ENCODE data around the gene MRPL24. TPM values are rescaled to one million over a fixed set of nuclear protein-coding genes. Genes with fewer than 3 reads are reported as not detected.

The MRPL24 gene
- total and polyA plus RNA-seq, 2 of the 8 experiments (the other 6 are each of a cell fraction or from before 2014, with no cell fraction given): 29.7 to 35.2 TPM

DNA sequence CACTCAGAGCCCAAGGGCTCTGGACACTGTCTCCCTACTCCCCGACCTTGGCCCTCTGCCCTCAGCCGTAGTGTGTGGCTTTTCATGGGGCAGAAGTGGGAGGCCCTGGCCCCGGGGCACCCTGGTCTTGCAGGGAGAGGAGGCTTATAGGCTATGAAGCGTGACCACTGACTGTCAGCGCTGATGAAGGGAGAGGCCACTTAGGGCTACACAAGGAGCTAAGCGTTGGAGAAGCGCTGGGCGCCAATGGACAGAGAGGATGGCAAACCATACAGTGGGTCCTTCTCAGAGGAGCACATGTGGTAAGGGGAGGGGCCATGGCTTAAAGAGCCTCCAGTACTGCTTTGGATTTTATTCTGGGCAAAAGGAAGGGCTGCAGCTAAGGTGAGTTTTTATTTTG lies 43.4 kb downstream of the MRPL24 start:
- no peak overlapping the region for H3K56ac ChIP-seq (replicated peaks; ENCODE audit: insufficient read length, low read depth, low read length)
- H2BK20ac ChIP-seq (ENCODE audit: low read length): no peak overlapping the region
- H3K4me2 ChIP-seq (ENCODE audit: insufficient read depth in 1 of 2, low read depth in 2 of 2, low read length in 2 of 2): no peak overlapping the region
- FAIRE-seq (no peak), DNase-seq (ENCODE audit: low read depth in 1 of 2, low spot score in 2 of 2) (no peak)
- no peak overlapping the region for H3K23ac ChIP-seq (ENCODE audit: insufficient read length)
- H2AFZ ChIP-seq (ENCODE audit: low read length): no peak overlapping the region
- WGBS, 2 experiments (ENCODE audit: extremely low coverage in 1 of 2, insufficient coverage in 1 of 2, insufficient read length in 1 of 2, insufficient replicate concordance in 2 of 2, low coverage in 1 of 2, low lambda C conversion rate in 2 of 2, missing lambda C conversion rate in 1 of 2): 95% methylated on average over 8 of the region's 8 CpGs; no CpG with 5 or more reads in 1 of the 2 experiments
- no peak overlapping the region for H2AK5ac ChIP-seq (ENCODE audit: low read depth, low read length)
- H3K4me3 ChIP-seq (ENCODE audit: extremely low read depth in 1 of 4, insufficient read depth in 2 of 4, low read depth in 3 of 4, low read length in 4 of 4): no peak overlapping the region
- H3K18ac ChIP-seq (ENCODE audit: extremely low read depth, low read length): no peak overlapping the region
- H4K5ac ChIP-seq (ENCODE audit: insufficient read length, low read depth, low read length): no peak overlapping the region
- peaks cover 13 to 17% (median 14%) of the 10 kb centered on the region in 4 experiments for H3K4me1 ChIP-seq (replicated peaks in 1 of 4; ENCODE audit: control insufficient read depth in 3 of 4, insufficient read depth in 4 of 4, low read length in 3 of 4)
- no peaks in the 10 kb centered on the region for H3K9me3 ChIP-seq (ENCODE audit: insufficient read depth in 2 of 2, low read depth in 1 of 2, low read length in 1 of 2)
- no peak overlapping the region for H2BK12ac ChIP-seq (ENCODE audit: low read depth, low read length)
- peaks cover 4% of the 10 kb centered on the region; the same call in 1 of the 2 replicates for H3K23me2 ChIP-seq (ENCODE audit: low read depth, low read length)
- H2BK15ac ChIP-seq (ENCODE audit: low read length): no peak overlapping the region
- peaks cover 2 to 3% of the 10 kb centered on the region in 2 experiments for H4K20me1 ChIP-seq (replicated peaks in 1 of 2; ENCODE audit: control insufficient read depth in 1 of 2, insufficient read depth in 2 of 2, low read length in 2 of 2)
- no peaks in the 10 kb centered on the region for H3K27me3 ChIP-seq (replicated peaks in 1 of 4; ENCODE audit: control insufficient read depth in 3 of 4, extremely low read depth in 1 of 4, insufficient read depth in 3 of 4, low read length in 3 of 4)
- peaks cover 14 to 40% (median 26%) of the 10 kb centered on the region in 4 experiments for H3K36me3 ChIP-seq (ENCODE audit: control insufficient read depth in 2 of 4, insufficient read depth in 4 of 4, low read length in 3 of 4)
- ChIA-PET CTCF (ENCODE audit: partially characterized antibody) (interaction anchor here (0.9 to 66.0 kb wide), 4 partner anchors 8 to 211 kb away, joined by 3 to 4284 read pairs (median 2144); partner anchors contain the start of genes CRABP2, ISG20L2, METTL25B and NES), POLR2A (ENCODE audit: partially characterized antibody) (interaction anchor here (0.9 to 13.9 kb wide), 2 partner anchors 11 to 21 kb away, joined by 3 to 530 read pairs; partner anchors contain the start of gene CRABP2)
- no peak overlapping the region for H4K8ac ChIP-seq (ENCODE audit: extremely low read depth, insufficient read depth, low read length)
- no peaks in the 10 kb centered on the region for H3K79me2 ChIP-seq (ENCODE audit: control insufficient read depth in 1 of 2, insufficient read depth in 2 of 2, low read length in 2 of 2)
- no peak overlapping the region for H3K27ac ChIP-seq (ENCODE audit: low read depth, low read length)
- H4K91ac ChIP-seq (replicated peaks; ENCODE audit: insufficient read length, low read length): no peak overlapping the region
- H3K79me1 ChIP-seq (ENCODE audit: low read depth, low read length): peaks cover 4% of the 10 kb centered on the region; the same call in 1 of the 2 replicates
- no peak overlapping the region for H3K14ac ChIP-seq (ENCODE audit: insufficient read length)
- no peak overlapping the region for H3K4ac ChIP-seq (replicated peaks; ENCODE audit: insufficient read length, low read depth, low read length)
- H2BK5ac ChIP-seq (ENCODE audit: low read depth, low read length): no peak overlapping the region
- no peak overlapping the region for H3K9ac ChIP-seq (replicated peaks in 1 of 4; ENCODE audit: extremely low read depth in 1 of 4, low read depth in 3 of 4, low read length in 3 of 4)
- H2BK120ac ChIP-seq (replicated peaks; ENCODE audit: low read depth, low read length): no peak overlapping the region
- TF ChIP-seq SIN3A (conservative IDR thresholded peaks at IDR 0.05 in 1 of 2, IDR thresholded peaks at IDR 0.05 in 1 of 2; ENCODE audit: low read depth in 1 of 2, low read length in 2 of 2): no peak
- TF ChIP-seq TAF1 (IDR thresholded peaks at IDR 0.05; ENCODE audit: low read depth, low read length): no peak
- no peak for TF ChIP-seq GABPA (IDR thresholded peaks at IDR 0.05; ENCODE audit: borderline replicate concordance, insufficient read depth, low read length)
- TF ChIP-seq CHD1 (IDR thresholded peaks at IDR 0.05; ENCODE audit: low read depth, low read length): no peak
- no peak for TF ChIP-seq TAF7 (optimal IDR thresholded peaks at IDR 0.05; ENCODE audit: borderline replicate concordance, low read depth, low read length)
- TF ChIP-seq KDM1A (IDR thresholded peaks at IDR 0.05; ENCODE audit: borderline replicate concordance, low read length): no peak

Measured in H1 (cell line).